ENCODE results near the gene OR8D2. TPM values are rescaled to one million over a fixed set of nuclear protein-coding genes. Genes with fewer than 3 reads are reported as not detected.
"Not testable (repeated sequence)": the region's sequence is repeated elsewhere in the genome, so short reads cannot be mapped to it uniquely, and the experiment has no call there.

OR8D2 gene
- total RNA-seq, 1 donor from 2014 or later = not detected

DNA sequence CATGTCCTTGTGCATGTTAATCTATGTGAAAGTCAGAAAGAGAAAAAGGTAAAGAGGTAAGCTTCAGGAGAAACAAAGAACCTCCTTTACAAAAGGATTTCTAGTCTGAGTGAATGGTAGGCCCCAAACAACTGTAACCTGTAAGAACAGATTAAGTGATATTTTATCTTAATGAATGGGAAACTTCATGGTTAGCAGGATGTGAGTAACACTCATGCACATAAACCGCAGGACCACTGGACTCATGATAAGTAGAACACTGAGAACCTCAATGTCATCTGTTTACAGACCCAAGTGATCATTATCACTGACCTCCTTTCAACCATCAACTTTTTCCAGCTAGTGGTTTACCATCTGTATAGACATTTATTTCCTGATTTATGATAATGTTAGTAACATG is 43.9 kb downstream of the OR8D2 start:
- Histone ChIP-seq H3K4me3 (no peak overlapping the region), H3K9me3 (no peaks in the 10 kb centered on the region), H3K4me1 (no peaks in the 10 kb centered on the region), H3K36me3 (no peaks in the 10 kb centered on the region), H3K27me3 (no peaks in the 10 kb centered on the region), H3K27ac (no peak overlapping the region)
- intact Hi-C loops (cut with DNase I) = no loop called here
- TF ChIP-seq, protein P1, sequence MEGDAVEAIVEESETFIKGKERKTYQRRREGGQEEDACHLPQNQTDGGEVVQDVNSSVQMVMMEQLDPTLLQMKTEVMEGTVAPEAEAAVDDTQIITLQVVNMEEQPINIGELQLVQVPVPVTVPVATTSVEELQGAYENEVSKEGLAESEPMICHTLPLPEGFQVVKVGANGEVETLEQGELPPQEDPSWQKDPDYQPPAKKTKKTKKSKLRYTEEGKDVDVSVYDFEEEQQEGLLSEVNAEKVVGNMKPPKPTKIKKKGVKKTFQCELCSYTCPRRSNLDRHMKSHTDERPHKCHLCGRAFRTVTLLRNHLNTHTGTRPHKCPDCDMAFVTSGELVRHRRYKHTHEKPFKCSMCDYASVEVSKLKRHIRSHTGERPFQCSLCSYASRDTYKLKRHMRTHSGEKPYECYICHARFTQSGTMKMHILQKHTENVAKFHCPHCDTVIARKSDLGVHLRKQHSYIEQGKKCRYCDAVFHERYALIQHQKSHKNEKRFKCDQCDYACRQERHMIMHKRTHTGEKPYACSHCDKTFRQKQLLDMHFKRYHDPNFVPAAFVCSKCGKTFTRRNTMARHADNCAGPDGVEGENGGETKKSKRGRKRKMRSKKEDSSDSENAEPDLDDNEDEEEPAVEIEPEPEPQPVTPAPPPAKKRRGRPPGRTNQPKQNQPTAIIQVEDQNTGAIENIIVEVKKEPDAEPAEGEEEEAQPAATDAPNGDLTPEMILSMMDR (IDR thresholded peaks at IDR 0.05) = no peak
- no peak for DNase-seq (ENCODE audit: low spot score in 2 of 2)

DNA sequence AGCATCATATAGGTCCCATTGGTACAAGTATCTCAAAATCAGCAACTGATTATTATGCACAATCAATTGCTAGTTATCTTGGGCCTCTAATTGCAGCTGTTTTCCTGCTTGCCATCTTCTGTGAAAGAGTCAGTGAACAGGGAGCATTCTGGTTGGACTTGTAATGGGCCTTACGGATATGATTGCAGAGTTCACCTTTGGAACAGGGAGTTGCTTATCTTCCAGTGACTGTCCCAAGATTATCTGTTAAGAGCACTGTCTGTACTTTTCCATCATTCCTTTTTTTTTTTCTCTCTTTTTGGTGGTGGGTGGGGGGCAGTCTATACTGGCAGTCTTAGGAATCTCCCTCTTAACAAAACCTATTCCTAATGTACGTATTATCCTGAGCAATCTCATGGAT is 46.0 kb downstream of the OR8D2 start:
- intact Hi-C loops (cut with DNase I) = no loop called here
- DNase-seq (ENCODE audit: low spot score in 2 of 2) = no peak
- TF ChIP-seq, protein P1 (IDR thresholded peaks at IDR 0.05) = no peak

DNA sequence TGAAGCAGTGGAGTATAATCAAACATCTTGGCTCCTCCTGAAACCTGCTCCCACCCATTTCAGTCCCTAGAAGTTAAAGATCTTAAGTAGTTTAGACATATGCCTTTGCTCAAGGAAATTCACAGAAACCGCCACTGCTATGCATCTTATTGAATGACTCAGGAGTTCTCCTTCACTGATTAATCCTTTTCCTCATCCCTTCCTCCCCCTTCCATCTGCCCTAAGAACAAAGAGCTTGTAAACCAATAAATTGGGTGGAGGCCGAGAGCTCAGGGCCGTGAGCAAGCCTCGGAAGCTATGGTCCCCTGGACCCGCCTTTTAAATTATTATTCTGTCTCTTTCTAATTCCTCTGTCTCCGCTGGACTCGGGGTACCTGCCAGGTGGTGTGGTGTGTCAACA is 49.1 kb downstream of the OR8D2 start:
- H3K36me3 ChIP-seq; DNase-seq (ENCODE audit: low spot score in 2 of 2); H3K27me3 ChIP-seq; H3K4me3 ChIP-seq; H3K27ac ChIP-seq; H3K9me3 ChIP-seq; intact Hi-C loops (cut with DNase I); H3K4me1 ChIP-seq: not testable (repeated sequence)

More for the DNA sequence above, 46.0 kb downstream of the OR8D2 start:
- H3K27ac ChIP-seq = no peak overlapping the region
- H3K9me3 ChIP-seq = no peaks in the 10 kb centered on the region
- no peaks in the 10 kb centered on the region for H3K27me3 ChIP-seq
- no peaks in the 10 kb centered on the region for H3K4me1 ChIP-seq
- H3K4me3 ChIP-seq = no peak overlapping the region
- H3K36me3 ChIP-seq = no peaks in the 10 kb centered on the region

Other genes starting within 250 kb of the OR8D2 start
- gene VWA5A, start 204.7 kb downstream of the OR8D2 start, total RNA-seq = 7.6 TPM
- not detected for gene OR10D3, start 136.9 kb downstream of the OR8D2 start, total RNA-seq
- not detected for gene OR8G1, start 79.1 kb downstream of the OR8D2 start, total RNA-seq
- not detected for gene OR8G5, start 63.8 kb downstream of the OR8D2 start, total RNA-seq
- gene OR8D1, start 6.2 kb downstream of the OR8D2 start, total RNA-seq = not detected
- not detected for gene OR8B2, start 64.3 kb upstream of the OR8D2 start, total RNA-seq
- gene OR8B3, start 78.8 kb upstream of the OR8D2 start, total RNA-seq = not detected
- not detected for gene OR8B4, start 104.7 kb upstream of the OR8D2 start, total RNA-seq
- not detected for gene OR8B8, start 125.5 kb upstream of the OR8D2 start, total RNA-seq
- gene OR8B12, start 223.5 kb upstream of the OR8D2 start, total RNA-seq = not detected
- not detected for gene OR8A1, start 249.8 kb upstream of the OR8D2 start, total RNA-seq

All from ascending aorta (tissue), 2 donors.